Measurements from ENCODE around the gene KIF14.
"Not testable (repeated sequence)": the region's sequence is repeated elsewhere in the genome, so short reads cannot be mapped to it uniquely, and the experiment has no call there.

KIF14 gene

DNA sequence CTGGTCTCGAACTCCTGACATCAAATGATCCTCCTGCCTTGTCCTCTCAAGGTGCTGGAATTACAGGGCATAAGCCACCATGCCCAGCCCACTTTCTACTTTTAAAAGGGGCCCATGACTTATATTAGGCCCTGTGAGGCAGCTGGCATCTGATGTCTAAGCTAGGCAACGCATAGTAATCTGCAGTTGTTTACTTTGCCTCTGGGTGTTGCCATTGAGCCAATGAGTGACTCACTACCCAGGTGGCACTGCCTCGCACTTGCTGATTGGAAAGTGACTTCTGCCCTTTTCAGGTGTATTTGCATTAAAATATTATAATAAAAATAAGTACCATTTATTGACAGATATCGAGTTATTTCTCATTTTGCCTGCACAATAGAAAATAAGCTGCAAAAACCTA lies 84.9 kb downstream of the KIF14 start:
- DNase-seq: peak; percentile 56

DNA sequence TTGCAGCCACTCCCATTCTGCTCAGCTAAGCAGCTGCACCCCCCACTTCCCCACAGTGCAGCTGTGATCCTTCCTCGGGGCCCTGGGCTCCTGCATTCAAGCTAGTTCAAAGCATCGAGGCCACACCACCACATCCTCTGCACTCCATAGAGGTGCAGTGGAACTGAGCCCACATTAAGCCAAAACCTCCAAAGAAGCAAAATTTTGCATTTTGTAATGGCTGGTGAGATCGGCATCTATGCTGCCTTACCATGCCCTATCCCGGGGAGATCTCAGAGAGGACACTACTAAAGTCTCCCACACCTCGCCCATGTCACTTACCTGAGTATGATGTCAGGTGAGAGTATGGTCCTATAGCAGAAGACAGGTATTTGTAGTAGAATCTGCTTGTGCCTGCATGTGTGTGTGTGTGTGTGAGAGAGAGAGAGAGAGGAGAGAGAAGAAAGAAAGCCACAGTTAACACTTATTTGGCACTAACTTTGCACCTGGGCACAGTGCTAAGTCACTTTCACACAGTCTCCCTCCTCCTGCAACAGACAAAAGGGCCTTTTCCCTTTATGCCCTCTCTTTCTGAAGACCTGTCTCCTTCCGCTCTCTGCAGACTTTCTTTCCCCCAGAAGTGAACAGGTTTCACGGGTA lies 89.8 kb downstream of the KIF14 start:
- no peak for DNase-seq

DNA sequence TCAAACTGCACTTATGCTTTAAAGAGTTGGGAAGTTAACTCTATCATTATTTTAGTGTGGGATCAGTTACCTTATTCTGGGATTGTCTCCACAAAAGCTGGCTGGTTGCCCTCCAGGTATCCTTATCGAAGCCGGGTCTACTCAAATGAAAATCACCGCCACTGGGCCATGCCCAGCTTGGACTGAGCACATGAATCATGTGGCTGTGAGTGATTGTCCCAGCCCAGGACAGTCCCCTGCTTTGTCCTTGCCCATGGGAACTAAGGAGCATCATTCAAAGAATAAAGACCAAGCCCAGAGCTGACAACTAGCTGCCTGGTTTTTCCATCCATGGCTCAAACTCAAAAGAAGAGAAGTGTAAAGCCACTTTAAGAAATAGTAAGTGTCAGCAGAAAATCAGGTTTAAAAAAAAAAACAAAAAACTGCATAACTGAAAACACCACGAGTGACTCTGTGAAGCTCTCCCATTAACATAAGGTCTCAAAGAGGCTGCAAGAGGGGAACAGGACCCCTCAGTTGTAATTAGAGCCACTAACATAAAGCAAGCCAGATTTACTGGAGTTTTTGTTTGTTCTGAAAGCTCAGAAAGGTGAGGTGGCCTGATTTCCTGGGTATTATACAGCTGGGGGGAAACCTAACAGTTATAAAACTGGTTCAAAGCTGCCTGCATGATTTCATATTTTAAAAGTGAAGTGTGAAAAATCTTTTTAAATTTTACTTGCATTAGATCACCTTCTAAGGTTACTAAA lies 91.5 kb downstream of the KIF14 start:
- no peak for DNase-seq

DNA sequence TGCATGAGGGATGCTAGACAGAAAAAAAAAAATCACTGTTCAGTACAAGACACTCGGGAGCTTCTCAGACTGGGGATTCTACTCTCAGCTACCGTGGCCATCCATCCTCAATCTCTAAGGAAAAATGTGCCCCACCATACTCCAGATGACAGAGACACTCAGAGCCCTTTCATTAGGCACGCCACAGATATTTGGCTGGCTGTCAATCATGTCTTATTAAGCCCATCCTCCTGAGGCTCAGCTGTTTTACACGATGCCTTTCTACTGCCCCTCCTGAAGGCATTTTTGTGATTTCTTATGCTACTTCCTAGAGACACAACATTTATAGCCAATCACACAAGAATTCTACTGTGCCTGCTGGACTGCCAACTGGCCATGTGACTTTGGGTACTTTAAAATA lies 92.9 kb downstream of the KIF14 start:
- no peak for DNase-seq

DNA sequence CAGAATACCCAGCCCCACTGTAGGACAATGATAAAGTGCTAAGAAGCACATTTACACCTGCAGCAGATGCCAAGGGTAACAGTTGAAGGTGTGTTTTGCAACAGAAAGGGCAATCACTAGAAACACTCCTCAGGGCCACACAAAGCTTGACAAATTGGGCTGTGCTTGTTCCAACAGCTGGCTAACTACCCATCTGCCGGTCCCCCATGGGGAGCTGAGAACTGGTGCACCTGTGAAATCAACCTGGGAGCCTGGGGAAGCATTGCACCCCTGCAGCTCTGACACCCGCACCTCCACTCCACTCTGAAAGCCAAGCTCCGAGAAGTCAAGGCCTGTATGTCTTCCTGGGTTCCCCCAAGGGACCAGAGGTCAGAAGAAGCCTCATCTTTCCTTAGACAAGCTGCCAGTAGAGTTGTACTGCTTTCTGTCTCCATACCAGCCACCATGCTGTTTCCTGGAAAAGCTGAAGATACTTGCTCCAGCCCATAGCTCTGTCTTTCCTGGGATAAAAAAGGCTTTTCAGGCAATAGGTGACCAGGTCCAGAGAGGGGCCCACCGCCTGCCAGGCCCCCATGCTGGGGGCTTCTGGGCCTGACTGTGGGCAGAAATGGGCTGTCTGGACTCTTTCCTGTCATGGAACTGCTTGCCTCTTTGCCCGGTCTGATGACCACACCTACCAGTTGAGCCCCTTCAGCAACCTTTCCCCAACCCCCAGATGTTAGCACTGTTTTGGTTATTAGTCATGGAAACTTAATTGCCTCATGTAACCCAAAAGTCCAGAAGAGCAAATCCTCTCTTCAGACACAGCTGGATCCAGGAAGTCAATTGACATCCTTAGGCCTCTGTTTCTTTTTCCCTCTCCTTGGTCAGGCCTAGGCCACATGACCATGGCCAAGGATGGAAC lies 93.6 kb downstream of the KIF14 start:
- DNase-seq: no peak

DNA sequence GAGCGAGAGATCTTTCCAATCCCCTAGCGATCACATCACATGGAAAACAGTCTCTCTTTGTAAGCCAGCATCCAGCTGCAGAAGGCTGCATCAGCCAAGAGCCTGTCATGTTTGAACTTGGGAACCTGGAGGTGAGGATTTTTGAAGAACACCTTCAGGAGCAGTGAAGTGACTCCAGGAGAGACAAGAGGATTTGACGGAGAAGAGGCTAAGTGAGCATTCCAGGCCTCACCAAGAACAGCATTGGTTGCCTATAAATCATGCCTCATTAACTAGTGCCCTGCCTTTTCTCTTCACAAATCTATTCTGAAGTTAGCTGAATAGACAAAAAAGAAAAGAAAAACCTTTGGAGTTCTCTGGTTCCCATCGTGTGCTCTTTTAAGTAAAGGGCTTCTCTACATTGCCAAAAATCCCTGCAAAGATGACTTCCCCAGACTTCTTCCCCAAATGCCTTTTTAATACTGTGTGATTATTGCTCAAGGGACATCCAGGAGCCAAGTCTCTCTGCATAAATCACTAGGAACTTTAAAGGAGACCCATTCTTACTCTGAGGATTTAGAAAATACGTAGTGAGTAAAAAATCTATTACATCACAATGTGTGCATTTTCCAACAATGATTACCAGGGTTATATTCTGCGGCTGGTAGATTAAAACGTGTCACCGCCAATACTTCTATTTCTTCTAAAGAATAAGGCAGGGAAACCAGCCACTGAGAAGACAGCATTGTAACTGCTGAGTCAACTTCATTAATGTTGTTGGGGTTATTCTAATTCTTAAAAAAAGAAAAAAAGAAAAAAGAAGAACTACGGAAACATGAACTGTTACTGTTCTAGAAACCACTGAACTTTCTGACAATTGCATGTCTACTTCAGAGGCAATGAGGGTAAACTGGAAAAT lies 95.2 kb downstream of the KIF14 start:
- no peak for DNase-seq

DNA sequence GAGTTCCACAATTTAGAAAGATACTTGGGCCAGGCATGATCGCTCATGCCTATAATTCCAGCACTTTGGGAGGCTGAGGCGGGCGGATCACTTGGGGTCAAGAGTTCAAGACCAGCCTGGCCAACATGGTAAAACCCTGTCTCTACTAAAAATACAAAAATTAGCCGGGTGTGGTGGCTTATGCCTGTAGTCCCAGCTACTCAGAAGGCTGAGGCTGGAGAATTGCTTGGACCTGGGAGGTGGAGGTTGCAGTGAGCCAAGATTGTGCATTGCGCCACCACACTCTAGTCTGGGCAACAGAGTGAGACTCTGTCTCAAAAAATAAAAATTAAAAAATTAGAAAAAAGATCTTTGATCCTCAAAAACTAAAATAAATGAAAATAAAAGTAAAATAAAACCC lies 96.0 kb downstream of the KIF14 start:
- not testable (repeated sequence) for DNase-seq

DNA sequence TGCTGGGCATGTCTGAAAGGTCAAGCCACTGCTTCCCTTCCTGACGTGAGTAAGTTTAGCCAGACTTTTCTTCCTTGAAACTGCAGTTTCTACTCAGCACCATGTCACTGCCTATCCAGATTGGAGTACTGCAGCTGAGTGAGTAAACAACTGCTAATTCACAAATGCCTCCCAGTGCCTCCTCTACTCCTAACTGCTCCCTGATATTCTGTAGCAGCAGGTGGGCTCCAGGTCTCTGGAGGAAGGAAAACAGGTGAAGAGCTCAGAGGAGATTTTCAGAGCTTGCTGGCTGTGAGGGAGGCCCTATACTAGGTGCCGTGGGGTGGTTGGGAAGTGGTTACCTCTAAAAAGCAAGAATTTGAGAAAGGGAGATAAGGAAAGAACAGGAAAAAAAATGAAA lies 96.5 kb downstream of the KIF14 start:
- no peak for DNase-seq

DNA sequence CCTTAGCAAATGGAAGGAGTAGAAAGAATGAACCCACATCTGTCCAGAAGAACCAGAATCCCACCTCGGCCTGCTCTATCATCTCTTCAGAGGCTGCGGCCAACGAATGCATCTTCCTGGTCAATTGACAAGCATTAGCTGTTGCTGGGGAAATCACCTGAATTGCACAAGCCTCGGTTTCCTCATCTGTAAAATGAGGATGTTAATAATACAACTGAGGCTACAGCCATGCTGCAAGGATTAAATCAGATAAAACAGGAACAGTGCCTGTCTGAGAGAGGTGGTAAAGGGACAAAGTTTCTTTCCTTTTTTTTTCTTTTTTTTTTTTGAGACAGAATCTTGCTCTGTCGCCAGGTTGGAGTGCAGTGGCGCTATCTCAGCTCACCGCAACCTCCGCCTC lies 99.8 kb downstream of the KIF14 start:
- DNase-seq: no peak

DNA sequence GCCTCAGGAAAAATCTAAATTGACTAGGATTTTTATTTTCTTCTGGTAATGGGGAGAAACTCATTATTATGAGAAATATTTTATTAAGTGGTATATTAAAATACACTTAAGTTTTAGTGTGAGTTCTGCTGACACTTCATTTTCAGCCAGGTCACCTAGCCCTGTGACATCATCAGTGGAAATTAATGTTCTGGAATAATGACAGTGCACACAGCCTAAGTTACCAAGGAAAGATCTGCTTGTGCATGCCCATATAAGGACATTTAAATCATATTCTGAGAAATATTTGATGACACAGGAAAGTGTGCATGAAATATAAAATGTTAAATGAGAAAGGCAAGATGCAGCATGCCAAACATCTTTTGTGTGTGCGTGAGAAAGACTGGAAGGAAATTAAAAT lies 102.0 kb downstream of the KIF14 start:
- no peak for DNase-seq

DNA sequence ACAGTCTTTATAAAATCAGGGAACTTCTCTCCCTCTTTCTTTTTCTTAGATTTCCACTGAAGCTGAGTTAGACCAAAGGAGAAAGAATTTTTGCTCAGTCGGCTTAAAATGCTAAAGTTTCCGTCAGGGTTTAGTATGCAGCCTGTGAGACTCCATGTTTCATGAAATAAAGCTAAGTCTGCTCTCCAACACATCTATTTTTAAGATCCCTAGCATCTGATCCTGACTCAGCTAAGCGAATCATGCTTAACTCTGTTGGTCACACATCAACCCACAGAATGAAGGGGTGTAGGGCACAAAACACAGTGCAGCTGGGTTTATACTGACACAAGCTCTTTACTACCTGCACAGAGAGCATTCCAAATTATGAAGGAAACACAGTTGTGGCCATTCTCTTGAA lies 108.4 kb downstream of the KIF14 start:
- DNase-seq: no peak

DNA sequence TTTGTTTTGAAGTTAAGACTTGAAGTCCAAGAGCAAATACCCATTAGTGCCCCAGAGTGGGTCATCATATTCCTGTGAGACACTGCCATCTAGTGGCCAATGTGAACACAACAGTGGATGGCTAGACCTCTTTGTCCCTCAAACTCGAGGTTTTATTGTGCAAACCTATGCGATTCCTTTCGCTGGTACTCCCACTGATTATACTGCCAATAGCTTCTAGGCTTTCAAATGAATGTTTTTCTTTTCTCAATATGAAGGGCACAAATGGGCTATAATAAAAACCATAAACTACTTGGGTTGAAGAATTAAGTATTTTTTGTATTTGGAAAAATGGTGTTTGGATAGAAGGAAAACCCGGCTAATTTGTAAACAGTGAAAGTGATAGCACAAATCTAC lies 110.3 kb downstream of the KIF14 start:
- DNase-seq: peak; percentile 94

DNA sequence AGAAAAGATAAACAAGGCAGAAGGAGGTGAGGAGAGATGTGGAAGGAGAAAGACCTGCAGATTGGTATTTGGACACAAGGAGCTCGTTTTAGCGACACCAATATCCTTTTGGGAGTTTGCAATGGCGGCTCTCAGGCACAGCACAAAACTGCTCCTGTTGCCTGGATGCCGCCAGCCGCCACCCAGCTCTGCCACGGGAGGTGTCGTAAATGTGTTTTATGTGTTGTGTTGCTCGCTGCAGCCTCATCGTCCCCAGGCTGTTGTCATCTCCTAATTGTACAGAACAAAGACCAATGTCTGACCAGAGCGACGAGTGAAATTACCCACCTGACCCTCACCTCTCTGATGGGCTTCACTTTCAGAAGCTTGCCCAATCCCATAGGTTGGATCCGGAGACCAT lies 114.1 kb downstream of the KIF14 start:
- DNase-seq: no peak

DNA sequence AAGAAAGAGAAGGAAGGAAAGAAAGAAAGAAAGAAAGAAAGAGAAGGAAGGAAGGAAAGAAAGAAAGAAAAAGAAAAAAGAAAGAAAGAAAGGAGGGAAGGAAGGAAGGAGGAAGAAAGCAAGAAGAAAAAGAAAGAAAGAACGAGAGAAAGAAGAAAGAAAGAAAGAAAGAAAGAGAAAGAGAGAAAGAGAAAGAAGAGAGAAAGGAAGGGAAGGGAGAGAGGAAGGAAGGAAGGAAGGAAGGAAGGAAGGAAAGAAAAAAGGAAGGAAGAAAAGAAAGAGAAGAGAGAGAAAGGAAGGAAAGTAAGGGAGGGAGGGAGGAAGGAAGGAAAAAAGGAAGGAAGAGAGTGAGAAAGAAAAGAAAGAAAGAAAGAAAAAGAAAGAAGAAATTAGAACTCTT lies 115.3 kb downstream of the KIF14 start:
- DNase-seq: no peak

Measured in hematopoietic multipotent progenitor cell treated with erythropoietin and hydrocortisone succinate and interleukin-3 and kit ligand, for 6 days (in vitro differentiated cells).